Mononuclear cell (primary cell): ENCODE results near the gene KDM1B. TPM values are rescaled to one million over a fixed set of nuclear protein-coding genes. Genes with fewer than 3 reads are reported as not detected.
"Not testable (repeated sequence)": the region's sequence is repeated elsewhere in the genome, so short reads cannot be mapped to it uniquely, and the experiment has no call there.

Experiments used
- H3K27me3 ChIP-seq: 2 replicates; pipeline ENCODE4 v1.6.0; 2011; ENCODE audit warnings: low read length, control low read depth; ENCODE audit not compliant: insufficient read depth
- H3K4me1 ChIP-seq: 2 replicates; pipeline ENCODE4 v1.5.1; 2011; ENCODE audit warnings: mild to moderate bottlenecking, low read length, control low read depth; ENCODE audit not compliant: insufficient read depth
- H3K4me3 ChIP-seq: 2 replicates; pipeline ENCODE4 v1.5.1; 2011; ENCODE audit warnings: mild to moderate bottlenecking, low read length, moderate library complexity
- H3K9me3 ChIP-seq: 2 replicates; pipeline ENCODE4 v1.5.1; 2011; ENCODE audit warnings: low read depth, mild to moderate bottlenecking, control low read depth, low read length
- total RNA-seq: library from RNA; depleted of rRNA; stranded (reverse); fragments of >200 nt; gene quantifications from one replicate; pipeline ENCODE4 v1.2.3, GENCODE V29; 2012

KDM1B gene
- total RNA-seq, 1 donor: 19.1 TPM

DNA sequence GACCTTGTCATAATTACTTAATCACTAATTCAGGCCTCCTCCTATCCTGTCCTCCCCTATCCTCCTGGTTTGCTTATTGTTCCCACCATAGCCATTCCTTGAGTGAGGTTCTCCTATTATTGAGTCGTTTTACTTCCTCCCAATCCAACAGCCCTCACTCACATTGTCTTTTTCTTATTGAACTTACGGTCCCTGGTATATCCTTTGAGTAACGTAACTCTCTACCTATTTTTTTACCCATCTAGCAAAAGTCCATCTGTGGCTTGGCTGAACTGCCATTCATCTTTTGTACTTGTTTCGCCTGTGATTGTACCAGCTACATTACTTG, 66.0 kb downstream of the KDM1B start:
- Histone ChIP-seq H3K4me3 (no peak overlapping the region), H3K9me3 (no peaks in the 10 kb centered on the region), H3K27me3 (no peaks in the 10 kb centered on the region), H3K4me1 (peaks cover 3% of the 10 kb centered on the region)

DNA sequence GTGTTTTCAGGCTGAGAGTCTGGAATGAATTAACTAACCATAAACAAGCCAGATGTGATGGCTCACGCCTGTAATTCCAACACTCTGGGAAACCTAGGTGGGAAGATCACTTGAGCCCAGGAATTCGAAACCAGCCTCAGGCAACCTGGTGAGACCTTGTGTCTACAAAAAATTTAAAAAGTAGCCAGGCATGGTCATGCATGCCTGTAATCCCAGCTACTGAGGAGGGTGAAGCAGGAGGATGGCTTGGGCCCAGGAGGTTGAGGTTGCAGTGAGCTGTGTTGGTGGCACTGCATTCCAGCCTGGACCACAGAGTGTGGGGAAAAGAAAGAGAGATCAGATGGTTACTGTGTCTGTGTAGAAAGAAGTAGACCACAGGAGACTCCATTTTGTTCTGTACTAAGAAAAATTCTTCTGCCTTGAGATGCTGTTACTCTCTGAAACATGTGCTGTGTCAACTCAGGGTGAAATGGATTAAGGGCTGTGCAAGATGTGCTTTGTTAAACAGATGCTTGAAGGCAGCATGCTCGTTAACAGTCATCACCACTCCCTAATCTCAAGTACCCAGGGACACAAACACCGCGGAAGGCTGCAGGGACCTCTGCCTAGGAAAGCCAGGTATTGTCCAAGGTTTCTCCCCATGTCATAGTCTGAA, 71.4 kb downstream of the KDM1B start:
- H3K27me3 ChIP-seq, H3K9me3 ChIP-seq, H3K4me3 ChIP-seq, H3K4me1 ChIP-seq: not testable (repeated sequence)

DNA sequence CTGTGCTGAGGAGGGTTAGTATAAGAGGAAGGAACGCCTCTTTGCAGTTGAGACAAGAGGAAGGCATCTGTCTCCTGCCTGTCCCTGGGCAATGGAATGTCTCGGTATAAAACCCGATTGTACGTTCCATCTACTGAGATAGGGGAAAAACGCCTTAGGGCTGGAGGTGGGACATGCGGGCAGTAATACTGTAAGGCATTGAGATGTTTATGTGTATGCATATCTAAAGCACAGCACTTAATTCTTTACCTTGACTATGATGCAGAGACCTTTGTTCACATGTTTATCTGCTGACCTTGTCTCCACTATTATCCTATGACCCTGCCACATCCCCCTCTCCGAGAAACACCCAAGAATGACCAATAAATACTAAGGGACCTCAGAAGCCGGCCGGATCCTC, 71.9 kb downstream of the KDM1B start:
- not testable (repeated sequence) for H3K4me1 ChIP-seq, H3K9me3 ChIP-seq, H3K27me3 ChIP-seq, H3K4me3 ChIP-seq

DNA sequence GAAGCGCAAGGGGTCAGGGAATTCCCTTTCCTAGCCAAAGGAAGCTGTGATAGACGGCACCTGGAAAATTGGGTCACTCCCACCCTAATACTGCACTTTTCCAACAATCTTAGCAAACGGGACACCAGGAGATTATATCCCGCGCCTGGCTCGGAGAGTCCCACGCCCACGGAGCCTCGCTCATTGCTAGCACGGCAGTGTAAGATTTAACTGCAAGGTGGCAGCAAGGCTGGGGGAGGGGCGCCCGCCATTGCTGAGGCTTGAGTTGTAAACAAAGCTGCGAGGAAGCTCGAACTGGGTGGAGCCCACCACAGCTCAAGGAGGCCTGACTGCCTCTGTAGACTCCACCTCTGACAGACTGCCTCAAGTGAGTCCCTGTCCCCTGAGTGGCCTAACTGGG, 73.4 kb downstream of the KDM1B start:
- H3K4me1 ChIP-seq, H3K27me3 ChIP-seq, H3K4me3 ChIP-seq, H3K9me3 ChIP-seq: not testable (repeated sequence)

DNA sequence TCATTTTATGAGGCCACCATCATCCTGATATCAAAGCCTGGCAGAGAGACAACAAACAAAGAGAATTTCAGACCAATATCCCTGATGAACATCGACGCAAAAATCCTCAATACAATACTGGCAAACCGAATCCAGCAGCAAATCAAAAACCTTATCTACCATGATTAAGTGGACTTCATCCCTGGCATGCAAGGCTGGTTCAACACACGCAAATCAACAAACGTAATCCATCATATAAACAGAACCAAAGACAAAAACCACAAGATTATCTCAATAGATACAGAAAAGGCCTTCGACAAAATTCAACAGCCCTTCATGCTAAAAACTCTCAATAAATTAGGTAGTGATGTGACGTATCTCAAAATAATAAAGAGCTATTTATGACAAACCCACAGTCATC, 76.6 kb downstream of the KDM1B start:
- H3K27me3 ChIP-seq, H3K4me1 ChIP-seq, H3K9me3 ChIP-seq, H3K4me3 ChIP-seq: not testable (repeated sequence)

DNA sequence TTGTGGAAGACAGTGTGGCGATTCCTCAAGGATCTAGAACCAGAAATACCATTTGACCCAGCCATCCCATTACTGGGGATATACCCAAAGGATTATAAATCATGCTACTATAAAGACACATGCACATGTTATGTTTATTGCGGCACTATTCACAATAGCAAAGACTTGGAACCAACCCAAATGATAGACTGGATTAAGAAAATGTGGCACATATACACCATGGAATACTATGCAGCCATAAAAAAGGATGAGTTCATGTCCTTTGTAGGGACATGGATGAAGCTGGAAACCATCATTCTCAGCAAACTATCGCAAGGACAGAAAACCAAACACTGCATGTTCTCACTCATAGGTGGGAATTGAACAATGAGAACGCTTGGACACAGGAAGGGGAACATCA, 78.5 kb downstream of the KDM1B start:
- not testable (repeated sequence) for H3K27me3 ChIP-seq, H3K4me1 ChIP-seq, H3K4me3 ChIP-seq, H3K9me3 ChIP-seq

DNA sequence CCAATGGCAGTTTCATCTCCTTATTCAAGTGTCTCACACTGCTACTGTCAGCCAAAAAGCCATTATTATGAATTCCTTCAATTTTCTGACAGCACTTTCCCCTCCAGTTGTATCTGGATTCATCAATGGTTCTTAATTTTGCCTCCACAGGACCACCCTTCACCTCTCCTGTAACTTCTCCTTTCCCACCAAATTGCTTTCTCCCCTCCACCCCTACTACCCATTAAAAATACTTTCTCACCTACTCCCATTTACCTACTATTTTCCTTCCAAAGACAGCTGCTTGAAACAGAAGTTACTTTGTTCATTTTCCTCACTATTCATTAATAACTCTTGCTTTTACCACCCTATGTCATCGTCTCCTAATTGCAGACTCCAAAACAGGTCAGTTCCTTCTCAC, 79.3 kb downstream of the KDM1B start:
- Histone ChIP-seq H3K4me3 (no peak overlapping the region), H3K4me1 (no peaks in the 10 kb centered on the region), H3K27me3 (no peaks in the 10 kb centered on the region), H3K9me3 (no peaks in the 10 kb centered on the region)

DNA sequence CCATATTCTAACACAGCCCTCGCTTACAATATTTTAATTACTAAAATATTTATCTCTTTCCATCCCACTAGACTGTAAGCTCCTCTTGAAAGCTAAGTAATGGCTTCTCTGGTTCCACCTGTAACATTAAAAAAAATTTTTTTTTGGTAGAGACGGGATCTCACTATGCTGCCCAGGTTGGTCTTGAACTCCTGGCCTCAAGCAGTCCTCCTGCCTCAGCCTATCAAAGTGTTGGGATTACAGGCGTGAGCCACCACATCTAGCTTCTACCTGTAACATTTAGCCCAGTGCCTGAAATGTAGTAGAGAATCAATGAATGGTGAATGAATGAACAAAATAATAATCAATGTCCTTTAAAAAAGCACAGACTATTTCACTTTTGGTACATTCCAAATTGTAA, 80.3 kb downstream of the KDM1B start:
- H3K9me3 ChIP-seq: no peaks in the 10 kb centered on the region

DNA sequence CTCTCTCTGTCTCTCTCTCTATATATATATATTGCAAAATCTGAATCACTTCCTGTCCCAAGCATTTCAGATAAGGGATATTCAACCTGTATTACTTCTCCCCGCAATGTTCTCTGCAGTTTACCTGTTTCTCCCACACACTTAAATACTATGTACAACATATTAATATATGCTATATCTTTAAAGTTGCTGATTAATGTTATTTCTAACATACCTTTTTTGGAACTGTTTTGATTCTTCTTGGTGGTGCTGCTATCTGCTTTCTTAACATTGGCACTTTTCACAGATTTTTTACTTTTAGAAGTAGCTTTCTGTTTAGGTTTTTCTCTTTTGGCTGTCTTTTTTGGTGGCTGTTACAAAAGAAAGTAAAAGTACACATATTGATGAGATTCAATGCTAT, 81.9 kb downstream of the KDM1B start:
- Histone ChIP-seq H3K4me3 (no peak overlapping the region), H3K9me3 (no peaks in the 10 kb centered on the region), H3K27me3 (no peaks in the 10 kb centered on the region), H3K4me1 (no peaks in the 10 kb centered on the region)

More for the DNA sequence above, 80.3 kb downstream of the KDM1B start:
- Histone ChIP-seq H3K27me3 (no peaks in the 10 kb centered on the region), H3K4me3 (no peak overlapping the region), H3K4me1 (no peaks in the 10 kb centered on the region)

DNA sequence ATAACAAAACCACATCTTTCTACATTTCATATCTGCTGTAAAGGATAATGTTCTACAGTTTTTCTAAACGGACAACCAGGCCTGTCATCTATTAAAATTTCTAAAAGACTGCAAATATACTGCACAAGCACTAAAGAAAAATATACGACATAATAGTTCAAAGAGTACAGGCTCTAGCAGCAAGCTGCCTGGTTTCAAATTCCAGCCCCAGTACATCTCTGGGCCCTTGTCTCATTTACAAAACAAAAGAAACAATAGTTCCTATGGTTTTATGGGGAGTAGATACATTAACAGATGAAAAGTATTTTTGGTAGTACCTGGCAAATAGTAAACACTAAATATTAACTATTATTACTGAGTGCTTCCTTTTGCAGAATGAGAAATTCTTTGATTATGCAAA, 85.0 kb downstream of the KDM1B start:
- H3K9me3 ChIP-seq: no peaks in the 10 kb centered on the region
- H3K27me3 ChIP-seq: no peaks in the 10 kb centered on the region
- no peak overlapping the region for H3K4me3 ChIP-seq
- no peaks in the 10 kb centered on the region for H3K4me1 ChIP-seq

DNA sequence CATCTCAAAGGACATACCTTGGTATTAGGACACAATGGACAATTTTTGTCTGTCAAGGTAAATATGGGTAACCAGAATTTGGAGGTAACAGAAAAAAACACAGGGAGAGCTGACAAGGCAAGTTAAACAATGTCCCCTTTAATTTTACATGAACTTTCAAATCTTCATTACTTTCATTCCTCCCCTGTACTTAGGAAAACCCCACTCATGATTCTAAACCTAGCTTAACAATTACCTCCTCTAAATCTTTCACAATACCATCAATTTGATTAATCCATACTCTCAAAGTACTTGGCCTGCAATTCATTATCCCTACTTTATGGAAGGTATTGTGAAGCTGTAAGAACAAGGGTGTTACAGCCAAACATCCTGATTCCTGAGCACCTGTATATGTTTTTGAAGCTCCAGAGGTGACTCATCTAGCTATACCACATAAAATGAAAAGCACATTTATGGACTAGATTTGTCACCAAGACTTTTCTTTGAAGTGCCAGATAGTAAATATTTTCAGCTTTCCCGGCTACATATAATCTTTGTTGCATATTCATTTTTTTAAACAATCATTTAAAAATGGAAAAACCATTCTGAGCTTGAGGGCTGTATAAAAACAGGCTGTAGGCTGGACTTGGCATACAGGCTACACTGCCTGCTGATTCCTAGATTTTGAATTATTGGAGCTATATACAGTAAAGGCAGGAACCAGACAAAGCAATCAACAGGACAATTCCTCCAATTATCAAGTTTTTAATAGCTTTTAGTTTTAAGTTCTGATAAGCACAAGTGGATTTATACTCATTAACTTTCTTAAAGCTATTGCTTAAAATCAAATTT, 86.2 kb downstream of the KDM1B start:
- Histone ChIP-seq H3K27me3 (no peaks in the 10 kb centered on the region), H3K9me3 (no peaks in the 10 kb centered on the region), H3K4me3 (no peak overlapping the region), H3K4me1 (no peaks in the 10 kb centered on the region)

DNA sequence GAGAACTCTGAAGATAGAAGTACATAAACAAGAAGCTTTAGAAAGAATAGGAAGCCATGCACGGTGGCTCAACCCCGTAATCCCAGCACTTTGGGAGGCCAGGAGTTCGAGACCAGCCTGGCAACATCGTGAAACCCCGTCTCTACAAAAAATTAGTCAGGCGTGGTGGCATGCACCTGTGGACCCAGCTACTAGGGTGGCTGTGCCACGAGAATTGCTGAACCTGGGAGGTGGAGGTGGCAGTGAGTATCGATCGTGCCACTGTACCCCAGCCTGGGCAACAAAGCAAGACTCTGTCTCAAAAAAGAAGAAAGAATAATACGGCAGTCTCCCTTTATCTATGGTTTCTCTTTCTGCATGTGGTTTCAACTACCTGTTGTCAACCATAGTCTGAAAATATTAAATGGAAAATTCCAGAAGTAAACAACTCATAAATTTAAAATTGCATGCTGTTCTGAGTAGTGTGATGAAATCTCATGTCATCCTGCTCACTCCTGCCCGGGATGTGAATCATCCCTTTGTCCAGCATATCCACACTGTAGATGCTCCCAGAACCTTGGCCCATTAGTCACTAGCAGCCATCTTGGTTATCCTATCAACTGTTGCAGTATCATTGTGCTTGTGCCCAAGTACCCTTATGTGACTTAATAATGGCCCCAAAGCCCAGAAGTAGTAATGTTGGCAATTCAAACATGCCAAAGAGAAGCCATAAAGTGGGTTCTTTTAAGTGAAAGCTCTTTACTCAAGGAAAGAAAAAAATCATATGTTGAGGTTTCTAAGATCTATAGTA, 87.0 kb downstream of the KDM1B start:
- no peaks in the 10 kb centered on the region for H3K4me1 ChIP-seq
- no peaks in the 10 kb centered on the region for H3K27me3 ChIP-seq
- no peaks in the 10 kb centered on the region for H3K9me3 ChIP-seq
- H3K4me3 ChIP-seq: no peak overlapping the region

DNA sequence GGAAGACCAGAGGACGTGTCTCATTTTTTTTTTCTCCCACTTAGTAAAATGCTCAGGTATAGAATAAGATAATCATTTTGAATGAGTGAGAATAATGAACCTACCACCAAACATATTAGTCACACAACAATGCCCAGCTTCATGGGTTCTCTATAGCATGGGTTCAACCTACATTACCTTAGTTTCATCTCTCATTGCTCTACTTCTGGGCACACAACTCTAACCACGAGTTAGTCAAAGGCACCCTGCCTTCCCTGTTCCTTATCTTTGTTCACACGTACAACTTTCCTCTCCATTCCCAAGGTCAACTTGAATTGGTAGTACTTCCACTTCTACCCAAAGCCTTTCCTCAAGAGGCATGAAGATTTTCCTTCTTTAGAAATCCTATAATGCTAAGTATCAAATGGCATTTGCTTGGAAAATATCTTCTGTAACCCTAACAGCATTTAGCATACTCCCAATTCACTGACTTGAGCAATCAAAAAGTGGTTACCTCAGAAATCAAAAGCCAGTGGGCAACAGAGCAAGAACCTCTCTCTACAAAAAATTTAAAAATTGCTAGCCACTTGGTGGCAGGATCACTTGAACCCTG, 88.2 kb downstream of the KDM1B start:
- Histone ChIP-seq H3K4me1 (no peaks in the 10 kb centered on the region), H3K4me3 (no peak overlapping the region), H3K9me3 (no peaks in the 10 kb centered on the region), H3K27me3 (no peaks in the 10 kb centered on the region)

DNA sequence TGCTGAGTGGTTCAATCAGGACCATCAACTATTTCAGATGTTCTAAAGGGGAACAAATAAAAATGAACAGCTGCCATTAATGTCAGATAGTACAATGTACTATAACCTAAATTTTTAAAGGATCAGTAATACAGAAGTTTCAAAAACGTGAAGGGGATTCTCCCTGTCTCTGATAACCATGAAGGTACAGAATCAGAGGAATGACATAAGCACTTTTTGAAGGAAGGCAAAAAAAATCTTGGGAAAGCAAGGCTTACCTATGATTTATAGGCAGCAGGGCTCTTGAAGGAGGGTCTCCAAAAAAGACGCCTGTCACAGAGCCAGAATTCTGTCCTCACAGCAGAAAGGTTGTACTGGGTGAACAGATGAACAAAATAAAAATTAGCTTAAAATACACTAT, 89.0 kb downstream of the KDM1B start:
- no peak overlapping the region for H3K4me3 ChIP-seq

DNA sequence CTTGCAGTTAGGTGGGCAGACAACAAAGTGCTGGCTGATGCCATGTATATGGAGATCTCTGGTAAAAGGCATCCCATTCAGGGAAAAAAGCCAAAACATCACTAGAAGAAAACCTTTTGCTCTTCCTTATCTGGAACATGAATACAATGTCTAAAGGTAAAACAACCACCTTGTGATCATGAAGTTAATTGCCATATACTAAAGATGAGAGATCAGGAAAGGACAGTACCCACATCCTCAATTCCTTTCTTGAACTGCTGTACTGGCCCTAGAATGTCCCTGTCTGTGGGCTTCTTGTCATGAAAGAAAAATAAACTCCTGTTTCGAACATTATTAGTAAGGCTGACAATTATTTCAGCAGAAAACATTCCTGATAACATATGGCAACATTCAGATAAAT, 89.9 kb downstream of the KDM1B start:
- no peaks in the 10 kb centered on the region for H3K27me3 ChIP-seq
- H3K4me3 ChIP-seq: no peak overlapping the region
- no peaks in the 10 kb centered on the region for H3K4me1 ChIP-seq
- no peaks in the 10 kb centered on the region for H3K9me3 ChIP-seq

More for the DNA sequence above, 89.0 kb downstream of the KDM1B start:
- no peaks in the 10 kb centered on the region for H3K9me3 ChIP-seq
- H3K27me3 ChIP-seq: no peaks in the 10 kb centered on the region
- H3K4me1 ChIP-seq: no peaks in the 10 kb centered on the region
